Measurements from ENCODE around the gene LRRC8B. TPM values are rescaled to one million over a fixed set of nuclear protein-coding genes. Genes with fewer than 3 reads are reported as not detected.

The LRRC8B gene
- total RNA-seq, 2 experiments from 2014 or later, result 38.9 to 41.5 TPM

DNA sequence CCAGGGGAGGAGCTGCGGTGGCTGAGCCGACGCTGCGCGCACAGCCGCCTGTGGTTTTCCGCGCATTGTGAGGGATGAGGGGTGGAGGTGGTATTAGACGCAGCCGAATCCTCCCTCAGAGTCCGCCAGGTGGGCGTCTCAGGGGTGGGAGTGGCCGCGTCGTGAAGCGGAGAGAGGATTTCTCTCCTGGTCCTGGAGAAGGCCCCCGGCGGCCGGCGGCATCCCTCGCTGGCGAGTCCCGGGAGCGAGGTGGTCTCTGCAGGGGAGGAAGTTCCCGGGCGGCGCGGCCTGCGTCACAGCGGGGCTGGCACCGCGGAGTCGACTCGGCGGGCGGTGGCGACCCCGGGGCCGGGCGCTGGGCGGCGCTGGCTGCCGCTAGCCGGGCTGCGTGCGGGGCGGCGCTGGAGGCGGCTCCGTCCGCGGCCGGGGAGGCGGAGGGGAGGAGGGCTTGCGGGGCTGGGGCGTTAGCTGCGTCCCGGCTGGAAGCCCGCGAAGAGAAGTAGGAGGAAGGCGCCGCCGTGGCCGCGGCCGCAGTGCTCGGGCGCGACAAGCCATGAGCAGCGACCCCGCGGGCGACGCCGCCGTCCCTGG is 108.1 kb downstream of the LRRC8B start, which contains the start of gene LRRC8C:
TSS of gene LRRC8C (plus strand) at position 464 of the 591 bp plus-strand sequence. CDS start 53,354 bp downstream, outside the sequence.
- Mint-ChIP-seq H3K27ac (peak within 1 kb of the TSS; percentile 98), H3K27me3 (no peaks in the 10 kb centered on the region), H3K36me3 (ENCODE audit: low read depth) (peaks cover 50% of the 10 kb centered on the region), H3K9me3 (ENCODE audit: low read depth) (no peaks in the 10 kb centered on the region), H3K4me3 (peak within 1 kb of the TSS; percentile 96), H3K4me1 (peaks cover 66% of the 10 kb centered on the region)
- intact Hi-C loops (cut with DNase I, micrococcal nuclease), result loop anchor here (1.0 to 5.0 kb wide), 14 partner anchors 21 to 365 kb away; partner anchors contain the start of genes LRRC8B (in 1 of the 2), LRRC8D (in 1 of the 2) and ZNF326 (in 1 of the 2)
- peak; percentile 77 for ATAC-seq
- POLR2A ChIA-PET, result interaction anchor here (0.9 to 4.9 kb wide), 6 partner anchors 22 to 130 kb away, joined by 4 to 28 read pairs (median 6); no protein-coding TSS in a partner anchor
- CTCF ChIA-PET, result interaction anchor here (0.9 to 14.9 kb wide), 10 partner anchors 16 to 149 kb away, joined by 3 to 157 read pairs (median 8); no protein-coding TSS in a partner anchor
- peak; percentile 93 for DNase-seq

DNA sequence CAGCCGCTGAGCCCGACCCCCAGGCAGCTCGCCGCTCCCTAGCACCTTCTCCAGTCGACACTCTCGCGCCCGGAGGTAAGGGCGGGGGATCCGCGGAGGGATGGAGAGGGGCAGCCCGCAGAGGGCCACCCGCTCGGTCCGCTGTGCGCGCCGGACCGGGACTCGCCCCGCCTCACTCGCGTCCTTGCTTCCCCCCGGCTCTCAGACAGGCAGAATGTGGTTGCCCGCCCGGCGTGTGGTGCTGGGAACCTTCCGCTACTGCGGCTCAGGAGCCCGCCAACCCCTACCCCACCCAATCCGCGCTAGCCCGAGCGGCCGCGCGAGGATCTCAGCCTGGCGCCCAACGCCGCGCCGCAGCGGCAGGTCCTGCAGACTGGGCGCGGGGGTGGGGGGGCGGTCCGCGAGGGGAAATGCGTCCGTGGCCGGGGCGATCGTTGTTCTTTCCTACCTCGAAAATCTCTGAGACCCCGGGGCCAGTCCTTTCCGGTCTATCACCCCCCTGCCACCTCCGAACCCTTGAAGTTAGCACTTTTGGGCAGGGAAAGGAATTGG is 108.7 kb downstream of the LRRC8B start:
- Mint-ChIP-seq H3K9me3 (ENCODE audit: low read depth) (no peaks in the 10 kb centered on the region), H3K36me3 (ENCODE audit: low read depth) (peaks cover 49% of the 10 kb centered on the region), H3K4me1 (peaks cover 66% of the 10 kb centered on the region), H3K27ac (peak overlapping the region; percentile 98), H3K27me3 (no peaks in the 10 kb centered on the region), H3K4me3 (peak overlapping the region; percentile 96)
- CTCF ChIA-PET, result interaction anchor here (1.0 to 14.9 kb wide), 7 partner anchors 22 to 148 kb away, joined by 3 to 157 read pairs (median 10); no protein-coding TSS in a partner anchor
- ATAC-seq (peak; percentile 40), DNase-seq (peak; percentile 77)
- POLR2A ChIA-PET, result interaction anchor here (1.2 to 4.9 kb wide), 4 partner anchors 22 to 130 kb away, joined by 4 to 28 read pairs (median 10); no protein-coding TSS in a partner anchor
- intact Hi-C loops (cut with DNase I, micrococcal nuclease), result loop anchor here (1.0 to 5.0 kb wide), 11 partner anchors 22 to 364 kb away; partner anchors contain the start of genes LRRC8D (in 1 of the 2) and ZNF326 (in 1 of the 2)

- H3K36me3 Mint-ChIP-seq (ENCODE audit: low read depth), result peaks cover 43% of the 10 kb centered on the region
- H3K27me3 Mint-ChIP-seq, result no peaks in the 10 kb centered on the region
- intact Hi-C loops (cut with DNase I, micrococcal nuclease), result loop anchor here (1.0 to 5.0 kb wide), 12 partner anchors 23 to 363 kb away; partner anchors contain the start of genes LRRC8D (in 1 of the 2) and ZNF326 (in 1 of the 2)
- H3K9me3 Mint-ChIP-seq (ENCODE audit: low read depth), result no peaks in the 10 kb centered on the region
- H3K4me3 Mint-ChIP-seq, result peak overlapping the region; percentile 96
- ChIA-PET POLR2A (interaction anchor here (1.5 to 3.0 kb wide), 4 partner anchors 28 to 129 kb away, joined by 4 to 14 read pairs (median 10); no protein-coding TSS in a partner anchor), CTCF (interaction anchor here (0.9 to 14.9 kb wide), 15 partner anchors 15 to 186 kb away, joined by 3 to 157 read pairs (median 4); no protein-coding TSS in a partner anchor)
- DNase-seq, result peak; percentile 63
- H3K4me1 Mint-ChIP-seq, result peaks cover 62% of the 10 kb centered on the region
- peak overlapping the region; percentile 98 for H3K27ac Mint-ChIP-seq
- ATAC-seq, result no peak
Observed at GRCh38 chr1:89633800-89634625, 109.4 kb downstream of the LRRC8B start.

DNA sequence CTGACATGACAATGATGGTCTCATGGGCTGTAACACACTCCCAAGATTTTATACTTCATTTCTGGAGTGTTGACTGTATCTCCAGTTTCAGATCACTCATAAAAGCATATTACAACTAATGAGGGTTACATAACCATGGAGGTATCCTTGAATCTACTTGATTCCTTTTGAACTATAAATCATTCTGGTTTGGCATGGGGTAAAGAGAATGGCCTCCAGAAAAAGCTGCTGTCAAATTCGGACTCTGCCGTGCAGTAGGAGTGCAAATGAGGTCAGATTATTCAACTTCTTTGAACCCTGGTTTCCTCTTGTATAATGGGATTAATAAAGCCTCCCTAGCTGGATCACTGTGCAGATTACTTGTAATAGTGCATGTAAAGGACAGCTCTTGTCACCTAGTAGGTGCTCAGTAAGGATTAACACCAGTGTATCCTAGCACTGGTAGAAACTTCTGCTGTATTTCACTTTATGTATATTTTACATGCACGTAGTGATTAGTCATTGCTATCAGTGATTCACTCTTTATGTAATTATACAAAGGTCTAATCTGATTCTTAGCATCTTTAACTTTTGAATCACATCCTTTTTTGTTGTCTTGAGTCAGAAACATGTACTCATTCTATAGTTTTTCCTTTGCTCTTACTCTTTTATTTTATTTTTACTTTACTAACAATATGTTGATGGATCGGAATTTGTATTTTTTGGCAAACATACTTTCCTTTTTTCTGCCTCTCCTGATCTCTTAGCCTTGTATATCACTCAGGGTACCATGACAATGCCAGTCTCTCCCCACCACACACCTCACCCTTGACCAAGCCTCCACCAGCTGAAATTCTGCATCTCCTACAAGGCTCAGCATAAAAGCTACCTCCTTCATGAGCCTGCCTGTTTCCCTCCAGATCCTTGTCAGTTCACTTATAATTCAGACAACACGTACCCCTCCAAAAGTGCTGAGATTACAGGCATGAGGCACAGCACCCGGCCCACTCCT is 111.5 kb downstream of the LRRC8B start:
- Mint-ChIP-seq H3K36me3 (ENCODE audit: low read depth) (peaks cover 41% of the 10 kb centered on the region), H3K27me3 (no peaks in the 10 kb centered on the region), H3K4me3 (peak overlapping the region; percentile 55), H3K9me3 (ENCODE audit: low read depth) (no peaks in the 10 kb centered on the region), H3K27ac (peak overlapping the region; percentile 63), H3K4me1 (peaks cover 59% of the 10 kb centered on the region)
- CTCF ChIA-PET, result interaction anchor here (0.5 to 14.9 kb wide), 23 partner anchors 9 to 595 kb away, joined by 3 to 157 read pairs (median 4); no protein-coding TSS in a partner anchor
- no peak for DNase-seq
- POLR2A ChIA-PET, result interaction anchor here (0.9 to 2.2 kb wide), 8 partner anchors 9 to 127 kb away, joined by 3 to 14 read pairs (median 4); no protein-coding TSS in a partner anchor
- intact Hi-C loops (cut with DNase I, micrococcal nuclease), result loop anchor here (1.0 to 5.0 kb wide), 7 partner anchors 17 to 207 kb away; no protein-coding TSS in a partner anchor
- peak; percentile 50 for ATAC-seq

DNA sequence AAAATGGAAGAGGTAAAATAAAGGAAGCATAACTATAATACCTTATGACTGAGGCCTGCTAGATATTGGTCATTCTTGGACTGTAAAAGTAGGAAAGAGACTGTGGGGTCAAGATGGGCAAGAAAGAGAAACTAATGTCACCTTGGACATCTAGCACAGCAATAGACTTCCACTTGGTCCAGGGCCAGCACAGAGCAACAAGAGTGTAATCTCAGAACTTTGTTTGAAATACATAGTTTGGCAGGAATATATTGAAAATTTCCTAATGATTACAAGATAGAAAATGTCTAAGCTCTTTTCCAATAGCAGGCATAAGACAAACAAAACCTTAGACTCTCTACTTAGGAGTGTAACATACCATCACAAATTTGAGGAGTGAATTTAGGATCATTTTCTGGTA is 112.9 kb downstream of the LRRC8B start:
- ATAC-seq (no peak), DNase-seq (no peak)
- Mint-ChIP-seq H3K36me3 (ENCODE audit: low read depth) (peaks cover 48% of the 10 kb centered on the region), H3K27me3 (no peaks in the 10 kb centered on the region), H3K4me1 (peaks cover 61% of the 10 kb centered on the region), H3K4me3 (peak overlapping the region; percentile 33), H3K27ac (peak overlapping the region; percentile 64), H3K9me3 (ENCODE audit: low read depth) (no peaks in the 10 kb centered on the region)
- intact Hi-C loops (cut with DNase I, micrococcal nuclease), result loop anchor here (2.0 to 5.0 kb wide), 5 partner anchors 15 to 205 kb away; no protein-coding TSS in a partner anchor
- CTCF ChIA-PET, result interaction anchor here (0.5 to 14.9 kb wide), 10 partner anchors 8 to 206 kb away, joined by 3 to 157 read pairs (median 4); no protein-coding TSS in a partner anchor
- POLR2A ChIA-PET, result interaction anchor here (1.4 kb wide), 1 partner anchor 82 kb away, joined by 3 read pairs; no protein-coding TSS in a partner anchor

DNA sequence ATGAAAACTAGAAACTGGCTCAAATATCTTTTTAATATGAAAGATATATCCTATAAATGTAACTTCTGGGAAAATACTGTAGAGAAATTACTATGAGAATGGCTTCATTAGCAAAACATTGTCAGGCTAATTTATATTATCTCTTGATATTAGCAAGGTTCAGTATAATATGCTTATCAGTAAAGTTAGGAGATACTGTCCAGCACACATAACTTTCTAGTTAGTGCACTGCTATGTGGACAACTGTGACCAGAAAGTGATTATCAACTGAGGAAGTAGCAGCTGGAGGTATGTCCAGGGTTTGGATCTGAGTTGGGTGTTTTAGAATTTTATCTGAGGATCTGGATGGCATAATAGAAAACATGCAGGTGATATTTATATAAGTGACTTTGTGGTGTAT is 115.8 kb downstream of the LRRC8B start:
- DNase-seq, result no peak
- H3K27ac Mint-ChIP-seq, result peak overlapping the region; percentile 6
- no peak for ATAC-seq
- H3K4me3 Mint-ChIP-seq, result no peak overlapping the region
- H3K9me3 Mint-ChIP-seq (ENCODE audit: low read depth), result peaks cover 10% of the 10 kb centered on the region
- intact Hi-C loops (cut with DNase I, micrococcal nuclease), result no loop called here
- no peaks in the 10 kb centered on the region for H3K27me3 Mint-ChIP-seq
- POLR2A ChIA-PET, result no interaction called here
- peaks cover 83% of the 10 kb centered on the region for H3K4me1 Mint-ChIP-seq
- H3K36me3 Mint-ChIP-seq (ENCODE audit: low read depth), result peaks cover 63% of the 10 kb centered on the region
- CTCF ChIA-PET, result interaction anchor here (1.5 to 2.8 kb wide), 2 partner anchors 16 to 123 kb away, joined by 5 to 11 read pairs; no protein-coding TSS in a partner anchor

DNA sequence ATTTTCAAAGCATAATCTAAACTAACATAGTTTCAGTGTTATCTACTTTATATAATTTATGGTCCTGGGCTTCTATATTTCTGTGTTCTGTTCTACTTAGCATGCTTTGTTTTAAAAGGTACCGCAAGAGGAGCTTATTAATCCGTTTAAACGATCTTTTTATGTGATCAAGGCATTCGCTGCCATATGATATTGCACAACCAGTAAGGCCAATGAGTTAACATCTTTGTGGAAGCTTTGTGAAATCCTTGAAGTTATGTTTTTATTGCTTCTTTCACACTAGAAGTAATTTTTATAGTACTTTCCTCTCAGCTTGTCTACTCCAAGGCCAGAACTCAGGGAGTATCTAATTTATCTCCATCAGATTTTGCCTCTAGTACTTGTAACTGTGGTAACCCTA is 117.2 kb downstream of the LRRC8B start:
- ChIA-PET POLR2A (interaction anchor here (0.5 kb wide), 1 partner anchor 87 kb away, joined by 3 read pairs; no protein-coding TSS in a partner anchor), CTCF (interaction anchor here (1.2 to 2.8 kb wide), 4 partner anchors 13 to 122 kb away, joined by 3 to 11 read pairs (median 4); no protein-coding TSS in a partner anchor)
- peaks cover 75% of the 10 kb centered on the region for H3K4me1 Mint-ChIP-seq
- peaks cover 65% of the 10 kb centered on the region for H3K36me3 Mint-ChIP-seq (ENCODE audit: low read depth)
- DNase-seq (no peak), ATAC-seq (no peak)
- H3K27ac Mint-ChIP-seq, result peak overlapping the region; percentile 35
- H3K4me3 Mint-ChIP-seq, result no peak overlapping the region
- no peaks in the 10 kb centered on the region for H3K27me3 Mint-ChIP-seq
- intact Hi-C loops (cut with DNase I, micrococcal nuclease), result no loop called here
- H3K9me3 Mint-ChIP-seq (ENCODE audit: low read depth), result peaks cover 12% of the 10 kb centered on the region

GRCh38 chr1:89643577-89643976 is 118.9 kb downstream of the LRRC8B start:
- DNase-seq, result no peak
- ATAC-seq, result no peak

DNA sequence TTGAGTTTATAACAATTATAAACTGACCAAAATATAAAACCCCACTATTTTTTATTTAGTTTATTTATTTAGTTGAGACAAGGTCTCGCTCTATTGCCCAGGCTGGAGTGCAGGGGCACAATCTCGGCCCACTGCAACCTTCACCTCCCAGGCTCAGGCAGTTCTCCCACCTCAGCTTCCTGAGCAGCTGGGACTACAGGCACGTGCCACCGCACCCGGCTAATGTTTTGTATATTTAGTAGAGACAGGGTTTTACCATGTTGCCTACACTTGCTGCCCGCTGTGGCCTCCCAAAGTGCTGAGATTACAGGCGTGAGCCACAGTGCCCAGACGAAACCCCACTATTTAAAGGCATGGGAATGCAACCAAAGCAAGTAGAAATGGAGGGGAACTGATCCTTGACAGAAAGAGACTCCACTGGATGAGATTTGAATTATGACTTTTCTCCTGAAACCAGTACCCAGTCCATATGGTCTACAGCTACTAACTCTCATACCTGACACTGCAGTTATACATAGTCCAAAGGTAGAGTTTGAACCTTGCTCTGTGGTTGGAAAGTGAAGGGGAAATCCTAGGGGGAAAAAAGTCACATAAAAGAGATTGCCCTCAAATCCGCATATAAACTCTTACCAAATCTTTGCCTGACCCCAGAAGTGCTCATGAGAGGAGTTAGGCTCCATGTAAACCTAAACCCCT is 119.6 kb downstream of the LRRC8B start:
- peaks cover 60% of the 10 kb centered on the region for H3K36me3 Mint-ChIP-seq (ENCODE audit: low read depth)
- no peak for DNase-seq
- H3K27ac Mint-ChIP-seq, result peak overlapping the region; percentile 60
- peaks cover 12% of the 10 kb centered on the region for H3K9me3 Mint-ChIP-seq (ENCODE audit: low read depth)
- peaks cover 71% of the 10 kb centered on the region for H3K4me1 Mint-ChIP-seq
- ChIA-PET CTCF (interaction anchor here (0.7 to 1.0 kb wide), 4 partner anchors 8 to 213 kb away, joined by 3 read pairs; no protein-coding TSS in a partner anchor), POLR2A (no interaction called here)
- intact Hi-C loops (cut with DNase I, micrococcal nuclease), result no loop called here
- no peak overlapping the region for H3K4me3 Mint-ChIP-seq
- no peaks in the 10 kb centered on the region for H3K27me3 Mint-ChIP-seq
- no peak for ATAC-seq

More at GRCh38 chr1:89643577-89643976, 118.9 kb downstream of the LRRC8B start:
- CTCF ChIA-PET, result interaction anchor here (0.9 kb wide), 1 partner anchor 31 kb away, joined by 3 read pairs; no protein-coding TSS in a partner anchor
- POLR2A ChIA-PET, result no interaction called here
- H3K9me3 Mint-ChIP-seq (ENCODE audit: low read depth), result peaks cover 12% of the 10 kb centered on the region
- peak overlapping the region; percentile 74 for H3K27ac Mint-ChIP-seq
- intact Hi-C loops (cut with DNase I, micrococcal nuclease), result no loop called here
- H3K27me3 Mint-ChIP-seq, result no peaks in the 10 kb centered on the region
- no peak overlapping the region for H3K4me3 Mint-ChIP-seq
- peaks cover 62% of the 10 kb centered on the region for H3K36me3 Mint-ChIP-seq (ENCODE audit: low read depth)
- peaks cover 70% of the 10 kb centered on the region for H3K4me1 Mint-ChIP-seq

Data from activated CD4-positive, alpha-beta T cell treated with anti-CD3 and anti-CD28 coated beads for 36 hours (primary cell).